Aorta (tissue), 5 donors: ENCODE measurements around the gene KCNC2. TPM values are rescaled to one million over a fixed set of nuclear protein-coding genes. Genes with fewer than 3 reads are reported as not detected.
"Not testable (repeated sequence)": the region's sequence is repeated elsewhere in the genome, so short reads cannot be mapped to it uniquely, and the experiment has no call there.

Experiments
- ATAC-seq: fragments of 200-7000 bp; cut with Tn5 transposase; one replicate; pipeline ENCODE4 v1.9.1; 2022; ENCODE audit warnings: moderate library complexity; ENCODE audit not compliant: low FRiP score
- DNase-seq, 2 donors: peaks; one replicate each; pipeline ENCODE4 v3.0.0-alpha.2; 2020
- H3K27ac ChIP-seq, 2 donors: one replicate each; pipeline ENCODE4 v1.5.1; 2013; ENCODE audit warnings: low read length in 2 of 2, mild to moderate bottlenecking in 2 of 2, moderate library complexity in 2 of 2, control low read depth in 1 of 2, inconsistent platforms in 1 of 2, low read depth in 1 of 2
- H3K27me3 ChIP-seq, 2 donors: one replicate each; pipeline ENCODE4 v1.6.1; 2013; ENCODE audit warnings: control low read depth in 1 of 2, low read length in 1 of 2, mild to moderate bottlenecking in 1 of 2, moderate library complexity in 1 of 2; ENCODE audit not compliant: insufficient read depth in 2 of 2, control insufficient read depth in 1 of 2
- H3K36me3 ChIP-seq, 2 donors: one replicate each; pipeline ENCODE4 v1.6.1; 2013; ENCODE audit warnings: control low read depth in 1 of 2, low read length in 1 of 2, mild to moderate bottlenecking in 1 of 2; ENCODE audit not compliant: insufficient read depth in 2 of 2, control insufficient read depth in 1 of 2
- H3K4me1 ChIP-seq, 2 donors: one replicate each; pipeline ENCODE4 v1.6.1; 2013; ENCODE audit warnings: low read length in 2 of 2, control low read depth in 1 of 2, mild to moderate bottlenecking in 1 of 2, moderate library complexity in 1 of 2; ENCODE audit not compliant: insufficient read depth in 2 of 2, control insufficient read depth in 1 of 2
- H3K4me3 ChIP-seq, 2 donors: one replicate each; pipeline ENCODE4 v1.5.1; 2013; ENCODE audit warnings: low read length in 2 of 2, control low read depth in 1 of 2, mild to moderate bottlenecking in 1 of 2
- H3K9me3 ChIP-seq: one replicate; pipeline ENCODE4 v1.6.1; 2013; ENCODE audit warnings: mild to moderate bottlenecking, low read length; ENCODE audit not compliant: control insufficient read depth
- WGBS, 2 donors: extraction: QIAGEN DNeasy Blood & Tissue Kit; methylation state at CpG; one replicate each; pipeline ENCODE4 v1.1.7; 2013; 5-methylcytosine and 5-hydroxymethylcytosine counted together
- intact Hi-C, 2 donors: fragments of 100-400 bp; cut with DNase I; formaldehyde crosslinking; loops; one replicate each; pipeline versions ENCODE4 v1.14.2 to v1.15.0; 2022
- polyA plus RNA-seq, 2 donors: library from polyadenylated mRNA; stranded (reverse); fragments of 200-250 nt; gene quantifications; one replicate each; pipeline ENCODE4 v1.2.3, GENCODE V29; 2013
- total RNA-seq, 2 donors: library from RNA; stranded (reverse); fragmentation: NEBNext Ultra II Directional; extraction: Animal tissue kit (Norgen Biotek cat#: 25700); gene quantifications; one replicate each; pipeline ENCODE4 v1.2.1, GENCODE V29; 2021
- donor health status: healthy with polysubstance abuse.
- donor health status: Bipolar disorder and iron deficiency.
- donor health status: DM: no; HTN: no; CAD: no.
- donor health status: DM: no; HTN: no; CAD: no.
- donor health status: DM: yes; HTN: yes; CAD: no.

KCNC2 gene
- total and polyA plus RNA-seq, 4 donors, result not detected

- no peak for ATAC-seq
- H3K36me3 ChIP-seq, result no peaks in the 10 kb centered on the region
- DNase-seq, result peak in 1 of 2 donors; percentile 73
- H3K27me3 ChIP-seq, result peaks cover 0 to 2% of the 10 kb centered on the region in 2 donors
- H3K4me1 ChIP-seq, result no peaks in the 10 kb centered on the region
- no peak overlapping the region for H3K27ac ChIP-seq
- intact Hi-C loops, result no loop called here
- H3K4me3 ChIP-seq, result no peak overlapping the region
- H3K9me3 ChIP-seq, result no peaks in the 10 kb centered on the region
- 4% methylated on average over 67 to 78 of the region's 78 CpGs for WGBS, 2 donors
These were observed 2.1 kb downstream of the KCNC2 start for GRCh38 chr12:75207338-75208083.

DNA sequence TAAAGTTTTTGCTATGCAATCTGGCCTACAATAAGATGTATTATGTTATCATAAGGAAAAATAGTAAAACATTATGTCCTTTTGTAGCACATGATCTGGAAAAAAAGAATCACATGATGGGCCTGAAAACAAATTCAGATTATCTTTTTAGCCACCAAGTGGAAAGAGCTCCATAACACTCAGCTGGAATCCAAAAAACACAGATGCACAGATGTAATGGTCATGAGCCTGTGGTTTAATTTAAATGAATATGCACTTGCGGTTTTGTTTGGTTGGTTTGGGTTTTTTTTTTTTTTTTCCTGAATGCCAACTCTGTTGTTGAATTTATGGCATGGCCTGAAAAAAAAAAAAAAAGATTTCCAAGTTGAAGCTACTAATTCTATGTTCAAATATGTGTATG is 4.1 kb downstream of the KCNC2 start:
- H3K4me3 ChIP-seq, result no peak overlapping the region
- no peaks in the 10 kb centered on the region for H3K27me3 ChIP-seq
- H3K27ac ChIP-seq, result no peak overlapping the region
- ATAC-seq, result no peak
- no peaks in the 10 kb centered on the region for H3K9me3 ChIP-seq
- intact Hi-C loops, result no loop called here
- no peaks in the 10 kb centered on the region for H3K36me3 ChIP-seq
- no peak for DNase-seq
- WGBS, 2 donors, result 57 to 67% methylated on average over 1 of the region's 1 CpG
- no peaks in the 10 kb centered on the region for H3K4me1 ChIP-seq

- no peak overlapping the region for H3K27ac ChIP-seq
- ATAC-seq (no peak), DNase-seq (no peak)
- H3K4me1 ChIP-seq, result no peaks in the 10 kb centered on the region
- intact Hi-C loops, result no loop called here
- H3K36me3 ChIP-seq, result no peaks in the 10 kb centered on the region
- H3K9me3 ChIP-seq, result no peaks in the 10 kb centered on the region
- no peak overlapping the region for H3K4me3 ChIP-seq
- no peaks in the 10 kb centered on the region for H3K27me3 ChIP-seq
These were observed 12.8 kb downstream of the KCNC2 start for GRCh38 chr12:75196865-75197264.

DNA sequence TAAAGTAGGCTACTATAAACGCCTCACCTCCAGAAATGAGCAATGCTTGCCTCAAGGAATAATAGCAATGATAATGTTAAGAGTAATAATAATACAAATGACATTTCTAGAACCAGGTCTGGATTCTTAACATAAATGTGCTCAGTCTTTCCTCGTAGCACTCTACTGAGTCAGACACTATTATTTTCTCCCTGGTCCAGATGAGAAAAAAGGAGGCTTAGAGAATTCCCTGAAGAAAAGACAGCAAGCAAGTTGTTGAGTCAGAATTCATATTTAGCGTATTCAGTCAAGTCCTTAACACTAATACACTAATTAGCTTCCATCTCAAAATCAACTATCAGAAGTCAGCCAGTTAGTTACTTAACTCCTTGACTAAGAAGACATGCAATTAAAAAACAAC is 13.2 kb downstream of the KCNC2 start:
- Histone ChIP-seq H3K4me3 (no peak overlapping the region), H3K4me1 (no peaks in the 10 kb centered on the region), H3K36me3 (no peaks in the 10 kb centered on the region), H3K27ac (no peak overlapping the region), H3K9me3 (no peaks in the 10 kb centered on the region), H3K27me3 (no peaks in the 10 kb centered on the region)
- 63 to 69% methylated on average over 3 of the region's 3 CpGs for WGBS, 2 donors
- intact Hi-C loops, result no loop called here
- DNase-seq (no peak), ATAC-seq (no peak)

GRCh38 chr12:75194250-75194649 is 15.4 kb downstream of the KCNC2 start:
- ATAC-seq, result no peak
- no peaks in the 10 kb centered on the region for H3K4me1 ChIP-seq
- WGBS, 2 donors, result 71 to 72% methylated on average over 3 of the region's 3 CpGs
- no peak for DNase-seq
- H3K36me3 ChIP-seq, result no peaks in the 10 kb centered on the region
- H3K4me3 ChIP-seq, result no peak overlapping the region
- no peaks in the 10 kb centered on the region for H3K9me3 ChIP-seq
- intact Hi-C loops, result no loop called here
- H3K27me3 ChIP-seq, result no peaks in the 10 kb centered on the region
- H3K27ac ChIP-seq, result no peak overlapping the region

GRCh38 chr12:75192196-75192595 is 17.4 kb downstream of the KCNC2 start:
- Histone ChIP-seq H3K9me3 (no peaks in the 10 kb centered on the region), H3K27ac (no peak overlapping the region), H3K4me3 (no peak overlapping the region), H3K4me1 (no peaks in the 10 kb centered on the region), H3K36me3 (no peaks in the 10 kb centered on the region), H3K27me3 (no peaks in the 10 kb centered on the region)
- DNase-seq (no peak), ATAC-seq (no peak)
- intact Hi-C loops, result no loop called here
- 76 to 83% methylated on average over 9 of the region's 9 CpGs for WGBS, 2 donors

GRCh38 chr12:75190846-75191245 is 18.8 kb downstream of the KCNC2 start:
- intact Hi-C loops, result no loop called here
- H3K9me3 ChIP-seq, result no peaks in the 10 kb centered on the region
- ATAC-seq, result no peak
- no peaks in the 10 kb centered on the region for H3K4me1 ChIP-seq
- no peak overlapping the region for H3K4me3 ChIP-seq
- no peaks in the 10 kb centered on the region for H3K27me3 ChIP-seq
- DNase-seq, result no peak
- no peaks in the 10 kb centered on the region for H3K36me3 ChIP-seq
- H3K27ac ChIP-seq, result no peak overlapping the region

GRCh38 chr12:75185881-75186280 is 23.8 kb downstream of the KCNC2 start:
- H3K9me3 ChIP-seq, H3K27me3 ChIP-seq, intact Hi-C loops, DNase-seq, H3K4me1 ChIP-seq, H3K4me3 ChIP-seq, ATAC-seq, H3K27ac ChIP-seq, H3K36me3 ChIP-seq: not testable (repeated sequence)
- WGBS, 2 donors, result 94 to 97% methylated on average over 3 of the region's 3 CpGs

GRCh38 chr12:75184516-75184915 is 25.1 kb downstream of the KCNC2 start:
- Histone ChIP-seq H3K27ac (no peak overlapping the region), H3K27me3 (no peaks in the 10 kb centered on the region), H3K4me1 (no peaks in the 10 kb centered on the region), H3K4me3 (no peak overlapping the region), H3K36me3 (no peaks in the 10 kb centered on the region), H3K9me3 (no peaks in the 10 kb centered on the region)
- intact Hi-C loops, result no loop called here
- DNase-seq (no peak), ATAC-seq (no peak)
